Stimulated activated CD4-positive, alpha-beta T cell treated with anti-CD3 and anti-CD28 coated beads, Interleukin-15, amount 100 ng/mL, for 24 hours (primary cell): ENCODE results near the gene ALMS1.
"Not testable (repeated sequence)": the region's sequence is repeated elsewhere in the genome, so short reads cannot be mapped to it uniquely, and the experiment has no call there.

Experiments used
- DNase-seq: peaks from one replicate; pipeline ENCODE4 v3.0.0-alpha.2; 2020

Gene ALMS1, protein sequence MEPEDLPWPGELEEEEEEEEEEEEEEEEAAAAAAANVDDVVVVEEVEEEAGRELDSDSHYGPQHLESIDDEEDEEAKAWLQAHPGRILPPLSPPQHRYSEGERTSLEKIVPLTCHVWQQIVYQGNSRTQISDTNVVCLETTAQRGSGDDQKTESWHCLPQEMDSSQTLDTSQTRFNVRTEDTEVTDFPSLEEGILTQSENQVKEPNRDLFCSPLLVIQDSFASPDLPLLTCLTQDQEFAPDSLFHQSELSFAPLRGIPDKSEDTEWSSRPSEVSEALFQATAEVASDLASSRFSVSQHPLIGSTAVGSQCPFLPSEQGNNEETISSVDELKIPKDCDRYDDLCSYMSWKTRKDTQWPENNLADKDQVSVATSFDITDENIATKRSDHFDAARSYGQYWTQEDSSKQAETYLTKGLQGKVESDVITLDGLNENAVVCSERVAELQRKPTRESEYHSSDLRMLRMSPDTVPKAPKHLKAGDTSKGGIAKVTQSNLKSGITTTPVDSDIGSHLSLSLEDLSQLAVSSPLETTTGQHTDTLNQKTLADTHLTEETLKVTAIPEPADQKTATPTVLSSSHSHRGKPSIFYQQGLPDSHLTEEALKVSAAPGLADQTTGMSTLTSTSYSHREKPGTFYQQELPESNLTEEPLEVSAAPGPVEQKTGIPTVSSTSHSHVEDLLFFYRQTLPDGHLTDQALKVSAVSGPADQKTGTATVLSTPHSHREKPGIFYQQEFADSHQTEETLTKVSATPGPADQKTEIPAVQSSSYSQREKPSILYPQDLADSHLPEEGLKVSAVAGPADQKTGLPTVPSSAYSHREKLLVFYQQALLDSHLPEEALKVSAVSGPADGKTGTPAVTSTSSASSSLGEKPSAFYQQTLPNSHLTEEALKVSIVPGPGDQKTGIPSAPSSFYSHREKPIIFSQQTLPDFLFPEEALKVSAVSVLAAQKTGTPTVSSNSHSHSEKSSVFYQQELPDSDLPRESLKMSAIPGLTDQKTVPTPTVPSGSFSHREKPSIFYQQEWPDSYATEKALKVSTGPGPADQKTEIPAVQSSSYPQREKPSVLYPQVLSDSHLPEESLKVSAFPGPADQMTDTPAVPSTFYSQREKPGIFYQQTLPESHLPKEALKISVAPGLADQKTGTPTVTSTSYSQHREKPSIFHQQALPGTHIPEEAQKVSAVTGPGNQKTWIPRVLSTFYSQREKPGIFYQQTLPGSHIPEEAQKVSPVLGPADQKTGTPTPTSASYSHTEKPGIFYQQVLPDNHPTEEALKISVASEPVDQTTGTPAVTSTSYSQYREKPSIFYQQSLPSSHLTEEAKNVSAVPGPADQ (N-terminal part only)

DNA sequence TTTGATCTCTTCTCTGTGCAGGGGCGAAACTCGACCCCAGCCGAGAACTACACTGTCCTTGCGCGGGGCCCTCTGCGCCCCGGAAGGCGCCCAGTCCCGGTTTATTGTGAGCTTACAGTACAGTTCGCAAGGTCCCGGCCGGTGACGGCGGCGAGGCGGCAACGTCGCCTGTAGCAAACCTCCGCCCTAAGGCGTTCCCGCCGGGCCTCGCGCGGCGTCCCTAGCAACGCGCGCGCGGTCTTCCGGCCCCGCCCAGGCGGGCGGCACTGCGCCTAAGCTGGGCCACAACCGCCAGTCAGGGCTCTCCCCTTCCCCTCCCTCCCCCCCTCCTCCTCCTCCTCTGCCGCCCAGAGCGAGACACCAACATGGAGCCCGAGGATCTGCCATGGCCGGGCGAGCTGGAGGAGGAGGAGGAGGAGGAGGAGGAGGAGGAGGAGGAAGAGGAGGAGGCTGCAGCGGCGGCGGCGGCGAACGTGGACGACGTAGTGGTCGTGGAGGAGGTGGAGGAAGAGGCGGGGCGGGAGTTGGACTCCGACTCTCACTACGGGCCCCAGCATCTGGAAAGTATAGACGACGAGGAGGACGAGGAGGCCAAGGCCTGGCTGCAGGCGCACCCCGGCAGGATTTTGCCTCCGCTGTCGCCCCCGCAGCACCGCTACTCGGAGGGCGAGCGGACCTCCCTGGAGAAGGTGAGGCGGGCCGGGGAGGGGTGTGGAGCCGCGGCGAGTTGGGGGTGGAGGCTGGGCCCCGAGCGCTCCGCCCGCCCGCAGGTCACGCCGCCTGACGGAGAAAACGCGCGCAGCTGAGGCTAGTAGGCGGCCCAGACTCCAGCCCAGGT lies at the start of gene ALMS1:
TSS of gene ALMS1 (plus strand) at position 333 of the 838 bp plus-strand sequence. CDS start at position 366, 33 bp downstream.
- DNase-seq = peak; percentile 91

DNA sequence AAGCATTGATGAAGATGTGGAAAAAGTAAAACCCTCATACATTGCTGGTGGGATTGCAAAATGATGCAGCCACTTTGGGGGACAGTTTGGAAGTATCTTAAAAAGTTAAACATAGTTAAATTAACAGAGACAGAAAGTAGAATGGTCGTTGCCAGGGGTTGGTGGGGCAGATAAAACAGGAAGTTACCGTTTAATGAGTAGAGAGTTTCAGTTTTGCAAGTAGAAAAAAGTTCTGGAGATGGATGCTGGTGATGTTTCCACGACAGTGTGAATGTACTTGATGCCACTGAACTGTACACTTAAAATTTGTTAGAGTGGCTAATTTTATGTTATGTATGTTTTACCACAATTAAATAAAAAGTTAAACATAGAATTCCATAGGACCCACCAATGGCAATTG lies 47.8 kb upstream of the ALMS1 start:
- no peak for DNase-seq

DNA sequence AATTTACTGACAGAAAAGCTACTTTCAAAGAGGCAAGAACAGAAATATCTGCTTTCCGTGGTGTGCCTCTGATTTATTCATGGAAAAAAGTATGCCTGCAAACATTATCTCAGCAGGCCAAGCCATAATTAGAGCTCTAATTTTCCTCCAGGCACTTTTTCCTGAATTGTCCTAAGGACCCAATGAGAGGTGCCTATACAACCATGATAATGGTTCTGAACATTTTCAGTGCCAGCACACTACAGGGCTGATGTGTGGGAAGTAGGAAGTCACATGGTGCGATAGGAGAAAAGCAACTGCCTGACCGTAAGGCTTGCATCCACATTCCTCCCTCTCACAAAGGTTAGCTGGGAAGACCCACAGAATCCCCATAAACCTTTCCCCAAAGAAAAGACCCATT lies 46.4 kb upstream of the ALMS1 start:
- DNase-seq = no peak

DNA sequence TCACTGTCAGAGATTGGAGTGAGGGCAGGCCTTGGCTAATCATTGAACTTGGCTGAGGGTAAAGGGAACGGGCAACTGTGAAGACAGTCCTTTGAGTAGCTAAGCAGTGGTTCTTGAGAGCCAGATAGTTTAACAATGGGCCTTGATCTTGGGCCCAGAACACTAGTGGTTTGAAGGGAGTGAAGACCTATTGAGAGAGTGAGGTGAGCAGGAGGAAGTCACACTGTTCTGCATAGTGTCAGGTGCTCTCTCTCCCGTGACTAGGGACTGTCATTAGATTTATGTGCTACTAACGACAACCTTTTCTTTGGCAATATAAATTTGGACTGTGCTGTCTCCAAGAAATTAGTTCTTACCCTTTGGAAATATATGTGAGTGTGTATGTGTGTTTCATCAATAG lies 44.6 kb upstream of the ALMS1 start:
- DNase-seq = no peak

DNA sequence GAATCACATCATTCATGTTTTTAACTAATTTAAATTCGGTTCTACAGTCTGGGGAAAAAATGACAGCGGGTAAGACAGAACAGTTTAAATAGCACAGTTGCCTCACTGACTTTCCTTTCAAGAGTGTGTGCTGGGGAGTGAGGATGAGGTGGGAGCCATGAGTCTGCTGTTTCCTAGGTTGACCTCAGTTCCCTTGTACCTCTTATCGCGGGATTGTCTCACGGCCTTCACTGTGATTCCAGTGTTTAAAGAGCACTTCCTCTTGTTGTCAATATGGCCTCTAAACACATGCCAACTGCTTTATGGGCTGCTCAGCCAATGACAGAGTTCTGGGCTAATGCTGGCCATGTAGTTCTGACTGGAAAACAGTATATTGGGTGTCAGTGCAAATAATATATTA lies 41.6 kb upstream of the ALMS1 start:
- DNase-seq = no peak

DNA sequence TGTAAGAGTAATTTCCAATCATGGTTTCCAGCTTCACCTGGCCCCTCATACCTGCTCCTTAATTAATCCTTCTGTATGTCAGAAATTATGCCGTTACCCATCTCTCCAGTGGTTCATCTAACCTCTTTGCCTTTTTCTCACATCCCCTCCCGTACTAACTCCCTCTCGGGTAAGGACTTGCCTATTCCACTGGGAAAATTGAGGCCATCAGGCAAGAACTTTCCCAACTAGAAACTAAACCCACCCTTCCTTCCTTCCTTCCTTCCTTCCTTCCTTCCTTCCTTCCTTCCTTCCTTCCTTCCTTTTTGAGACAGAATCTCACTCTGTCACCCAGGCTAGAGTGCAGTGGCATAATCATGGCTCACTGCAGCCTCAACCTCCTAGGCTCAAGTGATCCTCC lies 40.9 kb upstream of the ALMS1 start:
- not testable (repeated sequence) for DNase-seq

DNA sequence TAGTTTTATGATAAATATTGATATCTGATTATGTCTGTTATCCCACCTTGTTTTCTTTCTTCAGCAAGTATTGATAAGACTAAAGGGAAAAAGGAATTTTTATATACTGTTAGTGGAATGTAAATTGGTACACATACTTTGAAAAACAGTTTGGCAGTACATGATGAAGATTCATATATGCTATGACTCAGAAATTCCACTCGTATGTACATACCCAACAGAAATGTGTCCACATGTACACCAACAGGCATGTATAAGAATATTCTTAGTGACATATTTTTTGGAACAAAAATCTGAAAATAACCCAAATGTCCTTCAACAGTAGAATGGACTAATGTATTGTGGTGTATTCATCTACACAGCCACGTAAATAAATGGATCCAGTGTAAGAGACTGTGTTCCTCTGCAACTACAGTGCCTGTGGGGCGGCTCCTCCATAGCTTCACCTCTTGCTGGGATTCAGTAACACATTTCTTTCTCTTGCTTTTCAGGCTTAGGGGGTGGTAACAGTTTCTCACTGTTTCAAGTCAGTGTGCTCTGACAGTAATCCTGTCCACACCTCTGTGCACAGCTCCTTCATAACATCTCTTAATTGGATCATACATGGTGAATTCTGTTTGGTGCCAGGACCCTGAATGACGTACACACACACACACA lies 35.5 kb upstream of the ALMS1 start:
- no peak for DNase-seq

DNA sequence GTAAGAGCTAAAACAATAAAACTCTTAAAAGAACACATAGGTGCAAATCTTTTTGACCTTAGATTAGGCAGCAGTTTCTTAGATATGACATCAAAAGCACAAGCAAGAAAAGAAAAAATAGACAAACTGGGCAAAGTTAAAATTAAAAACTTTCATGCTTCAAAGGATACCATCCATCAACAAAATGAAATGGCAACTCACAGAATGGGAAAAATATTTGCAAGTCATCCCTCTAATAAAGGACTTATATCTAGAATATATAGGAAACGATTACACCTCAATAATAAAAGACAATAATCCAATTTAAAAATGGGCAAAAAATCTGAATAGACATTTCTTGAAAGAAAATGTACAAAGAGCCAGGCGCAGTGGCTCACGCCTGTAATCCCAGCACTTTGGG lies 29.5 kb upstream of the ALMS1 start:
- DNase-seq = no peak

DNA sequence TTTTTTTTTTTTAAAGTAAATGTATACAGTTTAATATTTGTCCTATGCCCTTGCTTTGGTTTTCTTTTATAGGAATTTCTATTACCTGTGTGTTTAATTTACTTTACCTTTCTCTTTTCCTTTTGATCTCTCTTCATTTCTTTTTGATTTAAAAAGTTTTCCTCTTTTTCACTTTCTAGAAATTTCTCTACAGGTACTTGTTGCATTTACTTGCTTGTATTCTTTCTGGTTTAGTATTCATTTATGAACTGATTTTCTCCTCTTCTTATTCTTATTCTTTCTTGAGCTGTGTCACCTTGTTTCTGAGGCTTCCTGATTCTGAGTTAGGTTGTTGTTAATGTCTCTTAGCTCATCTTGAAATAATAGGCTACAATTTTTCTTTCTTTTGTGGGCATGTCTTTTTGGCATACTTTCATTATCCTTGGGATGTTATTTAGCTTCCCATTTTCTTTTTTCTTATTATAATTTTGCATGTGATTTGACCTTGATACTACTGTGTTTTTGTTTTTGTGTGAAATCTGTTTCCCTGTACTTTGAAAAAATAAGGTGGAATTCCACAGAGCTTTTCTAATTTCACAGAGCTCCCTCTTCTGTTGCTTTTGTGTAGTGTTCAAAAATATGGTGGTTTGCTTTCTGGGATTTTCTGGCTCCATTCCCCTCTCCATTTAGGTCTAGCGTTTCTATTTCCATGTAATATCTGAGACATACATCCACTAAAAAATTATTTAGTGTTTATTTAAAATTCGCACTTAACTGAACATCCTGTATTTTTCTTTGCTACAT lies 25.5 kb upstream of the ALMS1 start:
- DNase-seq = no peak

DNA sequence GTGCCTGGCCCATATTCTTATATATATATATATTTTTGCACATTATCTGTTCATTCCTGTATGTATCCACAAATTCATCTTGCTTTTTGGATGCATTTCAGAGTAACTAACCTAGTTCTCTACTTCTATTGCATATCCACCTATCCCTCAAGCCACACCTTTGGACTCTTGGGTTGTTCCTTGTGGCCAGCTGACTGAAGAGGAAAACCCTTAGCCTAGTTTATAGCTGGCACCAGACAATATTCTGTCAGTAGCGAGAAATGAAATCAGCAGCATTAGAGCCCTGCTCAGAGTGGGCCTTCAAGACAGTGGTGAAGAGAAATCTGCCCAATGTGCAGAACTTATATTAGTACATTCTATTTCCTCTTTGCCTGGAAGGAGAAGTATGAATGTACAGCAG lies 19.6 kb upstream of the ALMS1 start:
- DNase-seq = no peak

DNA sequence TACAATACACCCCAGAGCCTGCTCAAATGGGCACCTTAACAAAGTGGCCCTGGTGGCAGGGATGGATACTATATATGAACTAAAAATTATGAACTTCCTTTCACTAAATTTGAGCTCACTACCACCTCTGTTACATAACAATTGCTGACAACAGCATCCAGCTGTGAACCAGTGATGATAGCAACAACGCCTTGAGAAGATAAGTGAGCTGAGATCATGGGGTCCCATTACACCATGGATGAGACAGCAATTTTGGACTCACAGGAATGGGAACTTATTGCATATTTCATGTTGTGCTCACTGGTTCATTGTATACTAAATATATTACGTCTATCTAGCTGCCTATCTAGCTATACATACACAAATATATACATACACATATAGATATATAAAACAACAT lies 16.9 kb upstream of the ALMS1 start:
- no peak for DNase-seq

DNA sequence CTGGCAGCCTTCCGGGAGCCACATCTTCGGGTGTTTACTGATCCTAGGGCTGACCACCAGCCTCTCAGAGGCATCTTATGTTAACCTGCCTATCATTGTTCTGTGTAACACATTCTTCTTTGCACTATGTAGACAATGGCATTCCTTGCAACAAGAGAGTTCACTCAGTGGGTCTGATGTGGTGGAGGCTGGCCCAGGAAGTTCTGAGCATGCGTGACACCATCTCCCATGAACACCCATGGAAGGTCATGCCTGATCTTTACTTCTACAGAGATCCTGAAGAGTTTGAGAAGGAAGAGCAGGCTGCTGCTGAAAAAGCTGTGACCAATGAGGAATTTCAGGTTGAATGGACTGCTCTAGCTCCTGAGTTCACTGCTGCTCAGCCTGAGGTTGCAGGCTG lies 15.3 kb upstream of the ALMS1 start:
- DNase-seq = no peak

DNA sequence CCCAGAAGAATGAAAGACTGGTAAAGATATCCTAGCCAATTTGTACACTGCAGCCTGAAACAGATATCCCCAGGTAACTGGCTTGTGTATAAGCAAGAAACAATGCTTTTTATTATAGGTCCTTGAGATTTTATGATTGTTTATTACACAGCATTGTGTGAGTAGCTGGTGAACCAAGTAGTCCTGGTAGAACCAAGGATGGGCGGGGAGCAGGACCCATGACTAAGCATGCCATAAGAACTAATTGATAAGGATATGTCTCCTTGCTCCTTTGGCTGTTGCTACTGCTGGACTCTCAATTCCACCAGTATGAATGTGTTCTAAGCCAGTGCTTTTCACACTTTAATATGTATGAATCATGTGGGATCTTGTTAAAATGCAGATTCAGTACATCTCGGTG lies 12.3 kb upstream of the ALMS1 start:
- DNase-seq = no peak

DNA sequence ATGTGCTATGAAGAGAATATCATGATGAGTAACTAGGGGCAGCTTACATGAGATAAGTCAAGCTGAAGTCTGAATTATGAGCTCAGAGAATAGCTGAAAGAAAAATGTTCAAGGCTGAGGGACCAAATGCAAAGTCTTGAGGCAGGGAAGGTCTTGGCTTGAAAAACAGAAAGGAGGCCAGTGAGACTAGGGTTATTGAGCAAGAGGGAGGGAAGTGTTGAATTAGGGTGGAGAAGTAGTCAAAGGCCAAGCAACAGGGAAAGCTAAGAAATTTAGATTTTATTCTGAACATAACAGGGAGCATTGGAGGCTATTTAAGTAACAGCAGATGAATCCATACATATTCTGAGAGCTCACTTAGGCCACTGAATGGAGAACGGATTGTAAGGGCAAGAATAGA lies 11.4 kb upstream of the ALMS1 start:
- no peak for DNase-seq

DNA sequence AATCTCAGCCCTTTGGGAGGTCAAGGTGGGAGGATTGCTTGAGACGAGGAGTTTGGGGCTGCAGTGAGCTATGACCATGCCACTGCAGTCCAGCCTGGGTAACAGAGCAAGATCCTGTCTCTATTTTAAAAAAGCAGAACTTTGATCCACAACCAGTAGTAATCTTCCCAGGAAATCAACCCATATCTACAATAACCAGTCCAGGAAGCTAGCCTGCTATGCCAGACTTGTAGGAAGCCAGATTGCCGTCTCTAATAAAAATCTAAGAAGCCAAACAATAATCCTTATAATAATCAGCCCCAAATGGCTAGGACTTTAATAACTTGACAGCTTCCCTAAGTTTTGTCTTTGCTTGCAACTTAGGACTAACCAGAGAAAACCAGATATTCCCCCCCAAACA lies 9.0 kb upstream of the ALMS1 start:
- no peak for DNase-seq

DNA sequence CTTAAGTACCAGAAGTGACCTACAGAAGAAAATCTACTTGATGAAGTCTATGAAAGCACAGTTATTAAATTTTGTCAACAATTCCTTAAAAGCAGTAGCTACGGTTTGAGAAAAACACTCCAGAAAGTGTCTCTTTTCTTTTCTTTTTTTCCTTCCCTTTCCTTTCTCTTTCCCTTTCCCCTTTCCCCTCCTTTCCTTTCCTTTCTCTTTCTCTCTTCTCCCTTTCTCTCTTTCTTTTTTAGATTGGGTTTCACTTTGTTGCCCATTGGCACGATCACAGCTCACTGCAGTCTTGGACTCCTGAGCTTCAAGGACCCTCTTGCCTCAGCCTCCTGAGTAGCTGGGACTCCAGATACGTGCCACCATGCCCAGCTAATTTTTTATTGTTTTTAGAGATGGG lies 2.6 kb upstream of the ALMS1 start:
- DNase-seq = no peak

DNA sequence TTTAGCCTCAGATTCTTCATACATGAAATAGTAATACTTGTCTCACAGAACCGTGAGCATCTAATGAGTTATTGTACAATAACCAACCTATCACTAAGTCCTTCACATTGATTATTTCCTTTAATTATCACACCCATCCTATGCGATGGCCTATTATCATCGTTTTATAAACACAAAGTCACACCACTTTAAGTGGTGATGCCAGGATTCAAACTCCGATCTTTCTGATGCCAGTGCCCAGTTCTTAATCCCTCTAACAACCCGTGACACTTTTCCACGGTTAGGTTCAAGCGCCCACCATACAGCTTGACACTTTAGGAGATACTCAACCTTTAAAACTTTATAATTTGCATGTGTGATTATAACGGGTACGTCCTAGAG lies 523 bp upstream of the ALMS1 start:
- no peak for DNase-seq

DNA sequence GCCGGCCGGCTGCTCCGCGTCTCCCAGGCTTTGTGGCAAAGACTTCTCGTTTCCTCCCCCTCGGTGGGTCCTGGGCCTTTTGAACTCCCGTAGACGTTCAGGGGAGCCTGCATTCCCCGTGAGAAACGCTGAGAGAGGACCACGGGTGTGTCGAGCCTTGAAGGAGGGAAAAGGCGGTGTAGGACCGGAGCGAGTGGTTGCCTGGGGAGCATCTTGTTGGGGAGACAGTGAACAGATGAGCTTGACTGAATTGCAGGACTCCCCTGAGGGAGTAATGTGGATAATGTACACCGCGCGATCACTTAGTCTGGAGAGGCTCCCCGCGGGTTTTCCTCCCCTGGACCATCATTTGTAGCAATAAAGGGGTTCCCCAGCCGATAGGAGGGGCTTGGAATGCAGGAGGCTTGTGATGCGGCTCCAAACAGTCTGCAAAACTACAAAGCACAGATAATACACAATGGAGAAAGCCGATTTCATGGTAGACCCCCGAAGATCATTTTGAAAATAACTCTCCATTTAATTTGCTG lies 769 bp downstream of the ALMS1 start:
- no peak for DNase-seq

DNA sequence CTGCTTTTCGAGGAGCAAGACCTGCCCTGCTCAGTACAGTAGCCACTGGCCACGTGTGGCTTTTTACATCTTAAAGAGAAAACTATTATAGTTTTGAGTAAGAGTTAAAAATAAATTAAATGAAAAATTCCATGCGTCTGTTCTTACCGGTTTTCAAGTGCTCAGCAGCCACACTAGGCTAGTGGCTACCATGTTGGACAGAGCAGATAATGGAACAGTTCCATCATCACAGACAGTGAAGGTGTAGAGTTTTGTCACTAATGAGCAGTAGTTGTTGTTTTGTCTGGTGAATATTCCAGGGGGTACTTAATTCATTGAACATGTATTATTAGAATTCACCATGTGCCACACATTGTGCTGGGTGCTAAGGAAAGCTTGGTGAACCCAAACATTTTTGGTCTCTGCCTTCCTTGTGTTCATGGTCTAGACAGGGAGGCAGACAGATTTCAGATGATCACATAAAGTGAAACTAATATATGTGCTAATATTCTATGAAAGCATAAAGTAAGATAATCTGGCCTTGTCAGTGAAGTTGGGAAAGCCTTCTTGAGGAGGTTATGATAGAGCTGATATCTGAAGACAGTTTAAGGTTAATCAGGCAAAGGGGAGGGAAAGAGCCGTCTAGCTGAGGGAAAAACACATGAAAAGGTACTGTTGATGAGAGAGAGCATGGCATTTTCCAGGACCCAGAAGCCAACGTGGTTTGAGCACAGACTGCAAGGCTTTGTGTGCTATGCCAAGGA lies 1.4 kb downstream of the ALMS1 start:
- no peak for DNase-seq
